HL-60/S4 treated with retinoic acid at 250 ng/mL for 4 days and 3 days (cell line): ENCODE results near the gene EIF4A3.

Experiments used
- in situ Hi-C: fragments of 300-500 bp; cut with MboI; formaldehyde crosslinking; loops from 2 replicates; pipeline ENCODE4 v1.7.0; 2022; ENCODE audit warnings: low sequenced_read_pairs

The EIF4A3 gene

DNA sequence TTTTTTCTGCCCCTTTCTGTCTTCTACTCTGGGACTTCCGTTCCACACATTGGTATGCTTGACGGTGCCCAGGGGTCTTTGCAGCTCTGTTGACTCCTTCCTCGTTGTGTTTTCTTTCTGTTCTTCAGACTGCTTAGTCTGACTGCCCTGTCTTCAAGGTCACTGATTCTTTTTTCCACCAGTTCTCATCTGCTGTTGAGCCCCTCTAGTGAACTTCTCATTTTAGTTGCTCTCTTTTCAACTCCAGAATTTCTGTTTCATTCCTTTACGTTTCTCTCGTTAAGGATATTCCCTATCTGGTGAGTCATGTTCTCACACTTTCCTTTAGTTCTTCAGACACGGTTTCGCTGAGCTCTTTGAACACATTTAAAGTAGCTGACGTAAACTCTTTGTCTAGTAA lies 31.8 kb downstream of the EIF4A3 start:
- in situ Hi-C loops = no loop called here

- in situ Hi-C loops = no loop called here
Measured at GRCh38 chr17:80114758-80115157, 32.2 kb downstream of the EIF4A3 start.

DNA sequence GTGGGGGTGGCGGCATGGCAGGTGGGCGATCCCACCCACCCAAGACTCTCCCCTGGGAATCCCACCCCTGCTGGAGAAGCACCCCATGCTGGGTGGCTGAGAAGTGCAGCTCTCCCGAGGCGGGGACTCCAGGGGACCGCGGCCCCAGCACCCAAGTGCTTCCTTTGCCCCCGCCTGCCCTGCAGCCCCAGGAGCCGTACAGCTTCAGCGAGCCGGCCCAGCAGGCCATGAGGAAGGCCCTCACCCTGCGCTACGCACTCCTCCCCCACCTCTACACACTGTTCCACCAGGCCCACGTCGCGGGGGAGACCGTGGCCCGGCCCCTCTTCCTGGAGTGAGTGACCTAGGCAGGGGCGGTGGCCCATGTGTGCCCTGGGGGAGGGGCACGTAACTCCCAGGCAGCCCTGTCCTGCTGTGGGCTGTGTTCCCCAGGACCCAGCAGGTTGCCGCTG lies 33.9 kb downstream of the EIF4A3 start:
- in situ Hi-C loops = no loop called here

GRCh38 chr17:80112471-80113032 lies 34.4 kb downstream of the EIF4A3 start:
- in situ Hi-C loops = no loop called here

GRCh38 chr17:80111702-80112470 lies 35.0 kb downstream of the EIF4A3 start:
- in situ Hi-C loops = no loop called here

- in situ Hi-C loops = no loop called here
Measured at GRCh38 chr17:80110927-80111701, 35.8 kb downstream of the EIF4A3 start.

DNA sequence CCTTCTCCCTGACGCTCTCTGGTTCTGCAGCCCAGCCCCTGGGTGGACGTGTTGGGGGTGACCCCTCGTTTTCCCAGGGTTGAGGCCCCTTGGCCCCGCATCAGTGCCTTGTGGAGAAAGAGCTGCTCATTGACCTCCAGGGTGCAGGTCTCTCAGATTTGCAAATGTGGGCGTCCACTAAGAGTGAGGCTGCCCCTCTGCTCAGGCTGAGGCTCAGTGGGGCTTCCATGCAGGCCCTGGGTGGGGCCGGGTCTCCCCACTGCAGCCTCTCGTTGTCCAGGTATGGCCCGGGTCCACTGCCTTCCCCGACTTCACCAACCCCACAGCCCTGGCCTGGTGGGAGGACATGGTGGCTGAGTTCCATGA lies 36.5 kb downstream of the EIF4A3 start:
- in situ Hi-C loops = no loop called here

GRCh38 chr17:80109713-80110446 lies 37.0 kb downstream of the EIF4A3 start:
- in situ Hi-C loops = no loop called here

DNA sequence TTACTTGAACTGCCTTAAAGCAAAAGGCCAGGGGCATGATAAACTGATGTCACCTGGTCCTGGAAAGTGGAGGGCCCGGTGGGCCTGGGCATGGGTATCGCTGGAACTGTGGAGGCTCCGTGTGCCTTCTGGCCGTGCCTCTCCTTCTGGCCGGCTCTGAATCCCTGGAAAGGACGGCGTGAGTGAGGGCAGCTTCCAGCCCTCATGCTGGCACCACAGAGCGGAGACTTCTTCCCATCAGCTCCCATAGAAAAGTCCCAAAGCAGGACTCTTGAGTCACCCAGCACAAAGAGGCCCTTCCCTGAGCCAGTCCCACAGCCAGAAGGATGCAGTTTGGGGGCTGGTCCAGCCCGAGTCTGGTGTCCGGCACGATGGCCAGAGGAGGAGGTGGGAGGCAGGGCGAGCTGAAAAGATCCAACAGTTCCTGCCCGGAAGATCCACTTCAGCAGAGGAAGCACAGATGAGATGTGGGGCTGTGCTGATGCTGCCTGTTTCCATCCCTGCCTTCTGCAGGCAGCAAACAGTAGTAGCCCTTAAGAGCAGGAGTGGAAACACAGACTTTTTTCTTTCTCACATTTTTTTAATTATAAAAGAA lies 37.8 kb downstream of the EIF4A3 start:
- in situ Hi-C loops = no loop called here

DNA sequence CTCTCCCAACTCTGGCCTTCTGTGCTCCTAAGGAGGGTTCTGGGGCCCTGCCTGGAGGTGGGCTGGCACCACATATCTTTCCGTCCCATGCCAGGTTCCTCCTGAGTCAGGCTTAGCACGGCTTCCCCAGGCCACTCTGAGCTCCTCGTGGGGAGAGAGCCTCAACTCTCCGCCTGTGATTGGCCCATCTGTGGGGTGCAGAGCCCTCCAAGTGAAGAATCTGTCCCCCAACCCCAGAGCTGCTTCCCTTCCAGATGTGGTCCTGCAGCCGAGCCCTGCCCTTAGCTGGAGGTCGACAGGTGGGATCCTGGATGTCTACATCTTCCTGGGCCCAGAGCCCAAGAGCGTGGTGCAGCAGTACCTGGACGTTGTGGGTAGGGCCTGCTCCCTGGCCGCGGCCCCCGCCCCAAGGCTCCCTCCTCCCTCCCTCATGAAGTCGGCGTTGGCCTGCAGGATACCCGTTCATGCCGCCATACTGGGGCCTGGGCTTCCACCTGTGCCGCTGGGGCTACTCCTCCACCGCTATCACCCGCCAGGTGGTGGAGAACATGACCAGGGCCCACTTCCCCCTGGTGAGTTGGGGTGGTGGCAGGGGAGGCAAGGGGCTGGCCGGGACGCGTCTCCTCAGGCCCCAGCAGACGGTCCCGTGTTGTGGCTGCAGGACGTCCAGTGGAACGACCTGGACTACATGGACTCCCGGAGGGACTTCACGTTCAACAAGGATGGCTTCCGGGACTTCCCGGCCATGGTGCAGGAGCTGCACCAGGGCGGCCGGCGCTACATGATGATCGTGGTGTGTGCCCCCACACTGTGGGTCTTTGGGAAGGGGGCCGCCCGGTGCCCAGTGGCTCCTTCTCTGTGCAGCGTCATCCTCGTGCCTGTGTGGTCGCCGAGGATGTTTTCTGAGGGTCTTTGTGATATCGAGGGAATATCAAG lies 38.6 kb downstream of the EIF4A3 start:
- in situ Hi-C loops = no loop called here

DNA sequence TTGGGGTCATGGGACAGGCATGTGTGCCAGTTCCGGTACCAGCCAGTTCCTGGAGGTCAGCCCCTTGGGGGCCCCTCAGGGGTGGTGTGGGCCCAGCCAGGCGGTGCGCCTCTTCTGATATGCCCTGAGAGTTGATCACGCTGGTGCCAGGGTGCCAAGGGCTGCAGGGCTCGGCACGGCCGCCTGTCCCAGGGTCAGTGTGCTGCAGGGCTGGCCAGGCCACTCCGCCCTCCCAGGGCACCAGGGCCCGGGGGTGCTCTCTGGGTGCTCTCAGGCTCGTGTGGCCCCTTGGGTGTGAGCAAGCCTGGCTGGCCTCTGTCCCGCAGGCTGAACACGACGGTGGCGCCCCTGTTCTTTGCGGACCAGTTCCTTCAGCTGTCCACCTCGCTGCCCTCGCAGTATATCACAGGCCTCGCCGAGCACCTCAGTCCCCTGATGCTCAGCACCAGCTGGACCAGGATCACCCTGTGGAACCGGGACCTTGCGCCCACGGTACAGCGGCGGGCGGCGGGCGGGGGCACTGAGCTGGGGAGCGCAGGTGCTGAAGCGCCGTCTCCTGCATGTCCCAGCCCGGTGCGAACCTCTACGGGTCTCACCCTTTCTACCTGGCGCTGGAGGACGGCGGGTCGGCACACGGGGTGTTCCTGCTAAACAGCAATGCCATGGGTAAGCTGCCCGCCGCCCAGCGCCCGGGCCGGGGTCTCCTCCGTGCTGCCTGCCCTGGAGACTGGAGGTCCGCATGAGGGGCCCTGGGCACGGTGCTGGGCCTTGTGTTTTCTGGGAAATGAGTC lies 39.5 kb downstream of the EIF4A3 start:
- in situ Hi-C loops = no loop called here

GRCh38 chr17:80106751-80107150 lies 40.2 kb downstream of the EIF4A3 start:
- in situ Hi-C loops = no loop called here

DNA sequence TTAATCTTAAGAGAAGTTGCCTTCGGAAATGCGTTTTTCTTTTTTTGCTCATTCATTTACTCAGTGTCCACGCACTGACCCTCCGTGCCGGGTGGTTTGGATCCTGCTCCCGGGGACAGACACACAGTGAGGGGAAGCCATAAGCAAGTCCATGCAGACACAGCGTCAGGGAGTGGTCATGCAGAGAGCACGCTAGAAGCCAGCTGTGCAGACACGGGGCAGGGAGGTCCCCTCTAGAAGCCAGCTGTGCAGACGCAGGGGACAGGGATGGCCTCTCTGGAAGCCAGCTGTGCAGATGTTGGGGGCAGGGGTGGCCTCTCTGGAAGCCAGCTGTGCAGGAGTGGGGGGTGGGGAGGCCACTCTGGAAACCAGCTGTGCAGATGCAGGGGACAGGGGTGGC lies 40.8 kb downstream of the EIF4A3 start:
- in situ Hi-C loops = no loop called here

DNA sequence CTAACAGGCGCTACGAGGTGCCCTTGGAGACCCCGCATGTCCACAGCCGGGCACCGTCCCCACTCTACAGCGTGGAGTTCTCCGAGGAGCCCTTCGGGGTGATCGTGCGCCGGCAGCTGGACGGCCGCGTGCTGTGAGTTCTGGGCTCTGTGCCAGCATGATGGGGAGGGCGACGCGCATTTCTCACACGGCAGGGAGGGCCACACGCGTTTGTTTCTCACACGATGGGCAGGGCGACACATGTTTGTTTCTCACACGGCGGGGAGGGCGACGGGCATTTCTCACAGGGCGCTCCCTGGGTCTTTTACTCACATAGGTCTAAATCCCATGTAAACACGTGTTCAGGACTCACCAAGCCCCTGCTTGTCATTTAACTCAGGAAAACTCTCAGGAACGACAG lies 41.2 kb downstream of the EIF4A3 start:
- in situ Hi-C loops = no loop called here

GRCh38 chr17:80104956-80105375 lies 42.0 kb downstream of the EIF4A3 start:
- in situ Hi-C loops = no loop called here

GRCh38 chr17:80104321-80104955 lies 42.5 kb downstream of the EIF4A3 start:
- in situ Hi-C loops = no loop called here

DNA sequence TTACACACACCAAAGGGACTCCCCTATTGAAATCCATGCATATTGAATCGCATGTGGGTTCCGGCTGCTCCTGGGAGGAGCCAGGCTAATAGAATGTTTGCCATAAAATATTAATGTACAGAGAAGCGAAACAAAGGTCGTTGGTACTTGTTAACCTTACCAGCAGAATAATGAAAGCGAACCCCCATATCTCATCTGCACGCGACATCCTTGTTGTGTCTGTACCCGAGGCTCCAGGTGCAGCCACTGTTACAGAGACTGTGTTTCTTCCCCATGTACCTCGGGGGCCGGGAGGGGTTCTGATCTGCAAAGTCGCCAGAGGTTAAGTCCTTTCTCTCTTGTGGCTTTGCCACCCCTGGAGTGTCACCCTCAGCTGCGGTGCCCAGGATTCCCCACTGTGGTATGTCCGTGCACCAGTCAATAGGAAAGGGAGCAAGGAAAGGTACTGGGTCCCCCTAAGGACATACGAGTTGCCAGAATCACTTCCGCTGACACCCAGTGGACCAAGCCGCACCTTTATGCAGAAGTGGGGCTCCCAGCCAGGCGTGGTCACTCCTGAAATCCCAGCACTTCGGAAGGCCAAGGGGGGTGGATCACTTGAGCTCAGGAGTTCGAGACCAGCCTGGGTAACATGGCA lies 43.4 kb downstream of the EIF4A3 start:
- in situ Hi-C loops = no loop called here
